Left lung (tissue), 14 donors: Measurements from ENCODE around the gene HSPA8. TPM values are rescaled to one million over a fixed set of nuclear protein-coding genes. Genes with fewer than 3 reads are reported as not detected.
A peak's percentile ranks its signal among the peaks of the same experiment; 100 is the strongest.

Experiments used
- ATAC-seq: fragments of 200-7000 bp; cut with Tn5 transposase; one replicate; pipeline ENCODE4 v1.9.1; 2020; ENCODE audit warnings: moderate library complexity
- DNase-seq, 4 donors: peaks; one replicate each; pipeline ENCODE4 v3.0.0-alpha.2; 2013 to 2020
- H3K27ac ChIP-seq, 2 donors: fragments of 200-600 bp; sonication (generic) in 1 of 2; one replicate each; pipeline versions ENCODE4 v1.5.0 to v1.8.0; 2020 to 2021
- H3K27me3 ChIP-seq, 2 donors: fragments of 200-600 bp; sonication (generic) in 1 of 2; one replicate each; pipeline versions ENCODE4 v1.5.0 to v1.8.0; 2020 to 2021
- H3K36me3 ChIP-seq, 2 donors: fragments of 200-600 bp; sonication (generic) in 1 of 2; one replicate each; pipeline versions ENCODE4 v1.5.0 to v1.8.0; 2020 to 2021
- H3K4me1 ChIP-seq, 2 donors: fragments of 200-600 bp; one replicate each; pipeline ENCODE4 v1.8.0; 2021
- H3K4me3 ChIP-seq, 2 donors: fragments of 200-600 bp; sonication (generic) in 1 of 2; one replicate each; pipeline versions ENCODE4 v1.5.0 to v1.8.0; 2020 to 2021; ENCODE audit warnings: mild to moderate bottlenecking in 1 of 2
- H3K9me3 ChIP-seq, 2 donors: fragments of 200-600 bp; sonication (generic) in 1 of 2; one replicate each; pipeline versions ENCODE4 v1.5.0 to v1.8.0; 2020 to 2021
- intact Hi-C, 2 donors: fragments of 100-400 bp; cut with DNase I; formaldehyde crosslinking; loops; one replicate each; pipeline versions ENCODE4 v1.11.2 to v1.14.2; 2022
- long read RNA-seq, 12 donors: library from polyadenylated mRNA in 2 of 12; unstranded in 2 of 12; transcript quantifications; one replicate each; pipeline ENCODE4 v2.0.0 and lab custom pipeline, GENCODE V29; 2019 to 2026
- polyA plus RNA-seq, 6 donors: library from polyadenylated mRNA; unstranded; fragments of 120-200 nt; gene quantifications; one replicate each; pipeline ENCODE4 v1.2.1, GENCODE V29; 2013; ENCODE audit not compliant: insufficient read length in 6 of 6
- total RNA-seq, 2 donors: library from RNA; stranded (reverse); fragmentation: NEBNext Ultra II Directional; extraction: Animal tissue kit (Norgen Biotek cat#: 25700); gene quantifications; one replicate each; pipeline ENCODE4 v1.2.1, GENCODE V29; 2021
- TF ChIP-seq, protein P1 (sequence below), 2 donors: fragments of 200-600 bp; sonication (generic) in 1 of 2; IDR thresholded peaks; one replicate each; pipeline versions ENCODE4 v1.5.0 to v1.8.0; 2021; ENCODE audit warnings: antibody characterized with exemption in 2 of 2
- donor health status: DM: no; HTN: yes; CAD: no.
- donor health status: DM: no; HTN: no; CAD: no.

The HSPA8 gene
- total RNA-seq: 1,000 to 10,000 TPM; 1,083 to 1,275 TPM
- polyA plus RNA-seq: 1,000 to 10,000 TPM in 4 of 6 donors, 100 to 1,000 TPM in 2; 823 to 1,371 (median 1,063) TPM
- long read RNA-seq, donor 1, transcript HSPA8-211 (5 exons, 1,509 nt): minor isoform, 184 of 966 reads
- long read RNA-seq, donor 1, transcript HSPA8-222 (6 exons, 1,884 nt): minor isoform, 68 of 966 reads
- long read RNA-seq, donor 1, transcript HSPA8-224 (9 exons, 2,463 nt): major isoform, 193 of 966 reads
- long read RNA-seq, donor 1, transcript HSPA8-203 (4 exons, 963 nt): minor isoform, 46 of 966 reads
- long read RNA-seq, donor 1, partial matches to known transcripts: 392 of 966 reads
- long read RNA-seq, donor 1, other reads (novel, unspliced or antisense): 0 of 966 reads
- long read RNA-seq, donor 2, transcript HSPA8-211 (5 exons, 1,509 nt): minor isoform, 93 of 685 reads
- long read RNA-seq, donor 2, transcript HSPA8-224 (9 exons, 2,463 nt): major isoform, 148 of 685 reads
- long read RNA-seq, donor 2, transcript HSPA8-203 (4 exons, 963 nt): minor isoform, 40 of 685 reads
- long read RNA-seq, donor 2, transcript HSPA8-202 (8 exons, 2,004 nt): minor isoform, 39 of 685 reads
- long read RNA-seq, donor 2, partial matches to known transcripts: 262 of 685 reads
- long read RNA-seq, donor 2, other reads (novel, unspliced or antisense): 8 of 685 reads
- long read RNA-seq, donor 3, transcript HSPA8-222 (6 exons, 1,884 nt): minor isoform, 32 of 622 reads
- long read RNA-seq, donor 3, transcript HSPA8-203 (4 exons, 963 nt): minor isoform, 22 of 622 reads
- long read RNA-seq, donor 3, transcript HSPA8-211 (5 exons, 1,509 nt): minor isoform, 60 of 622 reads
- long read RNA-seq, donor 3, transcript HSPA8-224 (9 exons, 2,463 nt): major isoform, 267 of 622 reads
- long read RNA-seq, donor 3, partial matches to known transcripts: 191 of 622 reads
- long read RNA-seq, donor 3, other reads (novel, unspliced or antisense): 12 of 622 reads
- long read RNA-seq, donor 4, transcript HSPA8-203 (4 exons, 963 nt): minor isoform, 11 of 477 reads
- long read RNA-seq, donor 4, transcript HSPA8-208 (3 exons, 740 nt): minor isoform, 33 of 477 reads
- long read RNA-seq, donor 4, transcript HSPA8-224 (9 exons, 2,463 nt): major isoform, 379 of 477 reads
- long read RNA-seq, donor 4, partial matches to known transcripts: 30 of 477 reads
- long read RNA-seq, donor 4, other reads (novel, unspliced or antisense): 15 of 477 reads
- long read RNA-seq, donor 5, transcript HSPA8-224 (9 exons, 2,463 nt): major isoform, 143 of 689 reads
- long read RNA-seq, donor 5, transcript HSPA8-211 (5 exons, 1,509 nt): minor isoform, 121 of 689 reads
- long read RNA-seq, donor 5, transcript HSPA8-203 (4 exons, 963 nt): minor isoform, 33 of 689 reads
- long read RNA-seq, donor 5, transcript HSPA8-222 (6 exons, 1,884 nt): minor isoform, 26 of 689 reads
- long read RNA-seq, donor 5, partial matches to known transcripts: 307 of 689 reads
- long read RNA-seq, donor 5, other reads (novel, unspliced or antisense): 0 of 689 reads
- long read RNA-seq, donor 6, transcript HSPA8-224 (9 exons, 2,463 nt): major isoform, 315 of 837 reads
- long read RNA-seq, donor 6, transcript HSPA8-203 (4 exons, 963 nt): minor isoform, 43 of 837 reads
- long read RNA-seq, donor 6, transcript HSPA8-211 (5 exons, 1,509 nt): minor isoform, 94 of 837 reads
- long read RNA-seq, donor 6, transcript HSPA8-222 (6 exons, 1,884 nt): minor isoform, 42 of 837 reads
- long read RNA-seq, donor 6, partial matches to known transcripts: 288 of 837 reads
- long read RNA-seq, donor 6, other reads (novel, unspliced or antisense): 10 of 837 reads
- long read RNA-seq, donor 7, transcript HSPA8-208 (3 exons, 740 nt): minor isoform, 13 of 380 reads
- long read RNA-seq, donor 7, transcript HSPA8-211 (5 exons, 1,509 nt): minor isoform, 16 of 380 reads
- long read RNA-seq, donor 7, transcript HSPA8-224 (9 exons, 2,463 nt): major isoform, 157 of 380 reads
- long read RNA-seq, donor 7, transcript HSPA8-222 (6 exons, 1,884 nt): minor isoform, 37 of 380 reads
- long read RNA-seq, donor 7, partial matches to known transcripts: 128 of 380 reads
- long read RNA-seq, donor 7, other reads (novel, unspliced or antisense): 5 of 380 reads
- long read RNA-seq, donor 8, transcript HSPA8-222 (6 exons, 1,884 nt): minor isoform, 44 of 1,014 reads
- long read RNA-seq, donor 8, transcript HSPA8-224 (9 exons, 2,463 nt): major isoform, 243 of 1,014 reads
- long read RNA-seq, donor 8, transcript HSPA8-203 (4 exons, 963 nt): minor isoform, 32 of 1,014 reads
- long read RNA-seq, donor 8, transcript HSPA8-211 (5 exons, 1,509 nt): minor isoform, 93 of 1,014 reads
- long read RNA-seq, donor 8, partial matches to known transcripts: 549 of 1,014 reads
- long read RNA-seq, donor 8, other reads (novel, unspliced or antisense): 5 of 1,014 reads
- long read RNA-seq, donor 9, partial matches to known transcripts: 0 of 3 reads
- long read RNA-seq, donor 9, other reads (novel, unspliced or antisense): 0 of 3 reads
- long read RNA-seq, donor 10, transcript HSPA8-201 (8 exons, 2,186 nt): minor isoform, 5 of 499 reads
- long read RNA-seq, donor 10, transcript HSPA8-203 (4 exons, 963 nt): minor isoform, 10 of 499 reads
- long read RNA-seq, donor 10, transcript HSPA8-224 (9 exons, 2,463 nt): major isoform, 437 of 499 reads
- long read RNA-seq, donor 10, transcript HSPA8-211 (5 exons, 1,509 nt): minor isoform, 10 of 499 reads
- long read RNA-seq, donor 10, partial matches to known transcripts: 14 of 499 reads
- long read RNA-seq, donor 10, other reads (novel, unspliced or antisense): 17 of 499 reads
- long read RNA-seq, donor 11, transcript HSPA8-211 (5 exons, 1,509 nt): minor isoform, 114 of 1,143 reads
- long read RNA-seq, donor 11, transcript HSPA8-222 (6 exons, 1,884 nt): minor isoform, 62 of 1,143 reads
- long read RNA-seq, donor 11, transcript HSPA8-224 (9 exons, 2,463 nt): major isoform, 360 of 1,143 reads
- long read RNA-seq, donor 11, transcript HSPA8-203 (4 exons, 963 nt): minor isoform, 66 of 1,143 reads
- long read RNA-seq, donor 11, partial matches to known transcripts: 462 of 1,143 reads
- long read RNA-seq, donor 11, other reads (novel, unspliced or antisense): 8 of 1,143 reads
- long read RNA-seq, donor 12, transcript HSPA8-211 (5 exons, 1,509 nt): minor isoform, 85 of 735 reads
- long read RNA-seq, donor 12, transcript HSPA8-224 (9 exons, 2,463 nt): major isoform, 209 of 735 reads
- long read RNA-seq, donor 12, transcript HSPA8-222 (6 exons, 1,884 nt): minor isoform, 49 of 735 reads
- long read RNA-seq, donor 12, transcript HSPA8-203 (4 exons, 963 nt): minor isoform, 36 of 735 reads
- long read RNA-seq, donor 12, partial matches to known transcripts: 295 of 735 reads
- long read RNA-seq, donor 12, other reads (novel, unspliced or antisense): 7 of 735 reads

- no peaks in the 10 kb centered on the region for H3K9me3 ChIP-seq
- peak within 1 kb of the TSS; percentile 100 for H3K27ac ChIP-seq
- TF ChIP-seq, protein P1, sequence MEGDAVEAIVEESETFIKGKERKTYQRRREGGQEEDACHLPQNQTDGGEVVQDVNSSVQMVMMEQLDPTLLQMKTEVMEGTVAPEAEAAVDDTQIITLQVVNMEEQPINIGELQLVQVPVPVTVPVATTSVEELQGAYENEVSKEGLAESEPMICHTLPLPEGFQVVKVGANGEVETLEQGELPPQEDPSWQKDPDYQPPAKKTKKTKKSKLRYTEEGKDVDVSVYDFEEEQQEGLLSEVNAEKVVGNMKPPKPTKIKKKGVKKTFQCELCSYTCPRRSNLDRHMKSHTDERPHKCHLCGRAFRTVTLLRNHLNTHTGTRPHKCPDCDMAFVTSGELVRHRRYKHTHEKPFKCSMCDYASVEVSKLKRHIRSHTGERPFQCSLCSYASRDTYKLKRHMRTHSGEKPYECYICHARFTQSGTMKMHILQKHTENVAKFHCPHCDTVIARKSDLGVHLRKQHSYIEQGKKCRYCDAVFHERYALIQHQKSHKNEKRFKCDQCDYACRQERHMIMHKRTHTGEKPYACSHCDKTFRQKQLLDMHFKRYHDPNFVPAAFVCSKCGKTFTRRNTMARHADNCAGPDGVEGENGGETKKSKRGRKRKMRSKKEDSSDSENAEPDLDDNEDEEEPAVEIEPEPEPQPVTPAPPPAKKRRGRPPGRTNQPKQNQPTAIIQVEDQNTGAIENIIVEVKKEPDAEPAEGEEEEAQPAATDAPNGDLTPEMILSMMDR (IDR thresholded peaks at IDR 0.05): no peak
- peaks cover 15 to 51% of the 10 kb centered on the region in 2 donors for H3K36me3 ChIP-seq
- H3K4me3 ChIP-seq: peak within 1 kb of the TSS; percentile 97 to 100
- ATAC-seq: peak; percentile 50
- peaks cover 42 to 72% of the 10 kb centered on the region in 2 donors for H3K4me1 ChIP-seq
- H3K27me3 ChIP-seq: no peaks in the 10 kb centered on the region
- peak in 3 of 4 donors; percentile 47 to 92 (median 84) for DNase-seq
- intact Hi-C loops: no loop called here
These were observed at the start of gene HSPA8 for GRCh38 chr11:123061403-123062157. TSS of gene HSPA8 (minus strand) at chr11:123062136. CDS start at chr11:123061324, 812 bp downstream.

GRCh38 chr11:123111465-123111864 is 49.5 kb upstream of the HSPA8 start:
- Histone ChIP-seq H3K4me1 (peaks cover 0 to 2% of the 10 kb centered on the region in 2 donors), H3K27me3 (no peaks in the 10 kb centered on the region), H3K4me3 (no peak overlapping the region), H3K9me3 (peaks cover 0 to 2% of the 10 kb centered on the region in 2 donors), H3K36me3 (no peaks in the 10 kb centered on the region), H3K27ac (peak overlapping the region in 1 of 2 donors; percentile 42)
- DNase-seq (peak in 1 of 4 donors; percentile 28), ATAC-seq (peak; percentile 91)
- intact Hi-C loops: loop anchor here in 1 of 2 donors (5.0 kb wide), 1 partner anchor 136 kb away; no protein-coding TSS in a partner anchor
- TF ChIP-seq, protein P1 (IDR thresholded peaks at IDR 0.05): peak; percentile 70 to 71
